HepG2 (cell line): ENCODE results near the gene TCF25. TPM values are rescaled to one million over a fixed set of nuclear protein-coding genes. Genes with fewer than 3 reads are reported as not detected.

Experiments used
- BCL6 ChIP-seq: IDR thresholded peaks from 2 replicates; pipeline ENCODE4 v1.6.1; 2016; ENCODE audit warnings: missing genetic modification reagents, missing compliant biosample characterization
- FOXO1 ChIP-seq: sonication (generic); formaldehyde crosslinking; IDR thresholded peaks from 2 replicates; pipeline ENCODE4 v1.4.0; 2020; ENCODE audit warnings: missing genetic modification reagents
- HOXD1 ChIP-seq: sonication (generic); formaldehyde crosslinking; IDR thresholded peaks from 2 replicates; pipeline ENCODE4 v1.5.0; 2020; ENCODE audit warnings: missing genetic modification reagents
- MYC ChIP-seq: sonication (generic); formaldehyde crosslinking; IDR thresholded peaks from 2 replicates; pipeline ENCODE4 v1.9.0; 2021; ENCODE audit warnings: missing genetic modification reagents, borderline replicate concordance
- PHB2 ChIP-seq: fragments of 450-650 bp; IDR thresholded peaks from 2 replicates; pipeline ENCODE4 v1.6.1; 2018; ENCODE audit not compliant: partially characterized antibody
- PLRG1 ChIP-seq: fragments of 450-650 bp; conservative IDR thresholded peaks from 2 replicates; pipeline ENCODE4 v1.6.1; 2016
- RCOR2 ChIP-seq: IDR thresholded peaks from 2 replicates; pipeline ENCODE4 v1.6.1; 2016; ENCODE audit warnings: missing biosample characterization, missing genetic modification reagents
- SOX13 ChIP-seq, 3 experiments: fragments of 450-650 bp in 1 of 3; sonication (generic) in 1 of 3; formaldehyde crosslinking in 1 of 3; IDR thresholded peaks in 2 of 3; conservative IDR thresholded peaks in 1 of 3; 2 replicates each; pipeline versions ENCODE4 v1.5.0 to v1.6.1; 2016 to 2020; ENCODE audit warnings: antibody characterized with exemption in 1 of 3, mild to moderate bottlenecking in 1 of 3, missing compliant biosample characterization in 1 of 3, missing genetic modification reagents in 1 of 3, moderate library complexity in 1 of 3
- THYN1 ChIP-seq: sonication (generic); formaldehyde crosslinking; IDR thresholded peaks from 2 replicates; pipeline ENCODE4 v1.8.1; 2023; ENCODE audit warnings: low read depth, mild to moderate bottlenecking, moderate library complexity, missing genetic modification reagents, borderline replicate concordance
- ZNF20 ChIP-seq: sonication (generic); formaldehyde crosslinking; IDR thresholded peaks from 2 replicates; pipeline ENCODE4 v1.4.0; 2020; ENCODE audit warnings: mild to moderate bottlenecking, moderate library complexity, missing genetic modification reagents
- ZNF253 ChIP-seq: sonication (generic); formaldehyde crosslinking; IDR thresholded peaks from 2 replicates; pipeline ENCODE4 v1.8.0; 2022; ENCODE audit warnings: mild to moderate bottlenecking, missing genetic modification reagents, borderline replicate concordance
- ZNF772 ChIP-seq: sonication (generic); formaldehyde crosslinking; IDR thresholded peaks from 2 replicates; pipeline ENCODE4 v1.5.0; 2020; ENCODE audit warnings: mild to moderate bottlenecking, missing genetic modification reagents
- ZNF792 ChIP-seq: IDR thresholded peaks from 2 replicates; pipeline ENCODE4 v1.6.1; 2016
- ZSCAN30 ChIP-seq: sonication (generic); formaldehyde crosslinking; IDR thresholded peaks from 2 replicates; pipeline ENCODE4 v1.5.0; 2020; ENCODE audit warnings: mild to moderate bottlenecking, missing genetic modification reagents
- polyA plus RNA-seq, 8 experiments: library from polyadenylated mRNA; depleted of rRNA in 3 of 8; stranded (reverse) in 7 of 8; unstranded in 1 of 8; fragments of >200 nt; fragmentation: Illumina TruSeq in 4 of 8; extraction: Trizol in 4 of 8; gene quantifications; 2 replicates each; pipeline versions ENCODE4 v1.2.1 to v1.2.3, GENCODE V29; 2011 to 2016; ENCODE audit warnings: low read depth in 4 of 8, missing spikeins in 1 of 8, mixed read lengths in 1 of 8; ENCODE audit not compliant: insufficient read depth in 1 of 8
- total RNA-seq, 5 experiments: library from RNA; depleted of rRNA; stranded (reverse); fragments of >200 nt; fragmentation: Illumina TruSeq; extraction: Trizol; gene quantifications; 2 replicates each; pipeline ENCODE4 v1.2.3, GENCODE V29; 2016; ENCODE audit warnings: low read depth in 1 of 5
- TF ChIP-seq, protein P1 (sequence below): sonication (generic); formaldehyde crosslinking; IDR thresholded peaks from 2 replicates; pipeline ENCODE4 v1.9.0; 2021; ENCODE audit warnings: mild to moderate bottlenecking, missing genetic modification reagents
- TF ChIP-seq, protein P2 (sequence below): sonication (generic); formaldehyde crosslinking; IDR thresholded peaks from 2 replicates; pipeline ENCODE4 v1.4.0; 2020; ENCODE audit warnings: missing genetic modification reagents
- TF ChIP-seq, protein P3 (sequence below): IDR thresholded peaks from 2 replicates; pipeline ENCODE4 v1.6.1; 2016
- TF ChIP-seq, protein P4 (sequence below): sonication (generic); formaldehyde crosslinking; IDR thresholded peaks from 2 replicates; pipeline ENCODE4 v1.9.0; 2021; ENCODE audit warnings: missing genetic modification reagents, borderline replicate concordance

TCF25 gene
- total and polyA plus RNA-seq, 2 of the 13 experiments (the other 11 are each of a cell fraction or from before 2014, with no cell fraction given), result 138 to 206 TPM

DNA sequence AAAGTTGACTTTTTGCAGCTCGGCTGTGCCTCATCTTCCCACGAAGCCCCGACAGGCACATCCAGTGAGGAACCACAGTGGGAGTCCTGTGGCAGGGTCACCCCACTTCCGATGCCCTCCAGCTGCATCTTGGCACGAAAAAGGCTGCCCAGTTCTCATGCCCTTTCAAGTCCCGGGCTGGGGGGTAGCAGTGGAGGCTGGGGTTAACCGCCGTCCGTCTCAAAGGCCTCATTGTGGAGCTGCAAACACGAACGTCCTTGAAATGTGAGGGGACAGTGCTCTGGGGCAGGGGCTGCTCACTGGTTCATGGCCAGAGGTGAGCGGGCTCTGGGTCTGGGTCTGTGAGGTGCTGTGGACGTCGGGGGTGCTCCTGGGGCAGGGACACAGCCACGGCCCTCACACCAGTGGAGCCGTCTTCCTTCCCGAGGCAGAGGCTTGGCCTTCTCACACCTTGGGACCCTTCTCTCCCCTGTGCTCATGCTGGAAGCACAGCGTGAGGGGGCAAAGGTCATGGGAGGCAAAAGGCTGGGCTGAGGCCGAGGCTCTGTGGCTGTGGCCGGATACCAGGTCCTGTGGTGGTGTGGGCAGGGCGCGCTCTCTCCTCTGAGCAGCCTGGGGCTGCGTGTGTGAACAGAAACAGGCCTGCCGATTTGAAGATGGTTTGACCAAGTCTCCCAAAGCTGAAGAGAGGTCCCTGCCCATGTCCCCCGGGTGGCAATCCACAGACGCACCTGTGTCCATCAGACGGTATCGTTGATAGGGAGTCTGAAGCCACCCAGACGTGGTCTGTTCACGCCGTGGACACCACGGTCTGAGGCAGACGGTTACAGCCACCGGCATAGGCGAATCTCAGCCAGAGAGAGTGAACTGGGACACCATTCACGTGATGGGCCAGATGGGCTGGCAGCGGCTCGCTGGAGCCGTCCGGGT lies 42.2 kb downstream of the TCF25 start (continued):
- TF ChIP-seq, protein P1, sequence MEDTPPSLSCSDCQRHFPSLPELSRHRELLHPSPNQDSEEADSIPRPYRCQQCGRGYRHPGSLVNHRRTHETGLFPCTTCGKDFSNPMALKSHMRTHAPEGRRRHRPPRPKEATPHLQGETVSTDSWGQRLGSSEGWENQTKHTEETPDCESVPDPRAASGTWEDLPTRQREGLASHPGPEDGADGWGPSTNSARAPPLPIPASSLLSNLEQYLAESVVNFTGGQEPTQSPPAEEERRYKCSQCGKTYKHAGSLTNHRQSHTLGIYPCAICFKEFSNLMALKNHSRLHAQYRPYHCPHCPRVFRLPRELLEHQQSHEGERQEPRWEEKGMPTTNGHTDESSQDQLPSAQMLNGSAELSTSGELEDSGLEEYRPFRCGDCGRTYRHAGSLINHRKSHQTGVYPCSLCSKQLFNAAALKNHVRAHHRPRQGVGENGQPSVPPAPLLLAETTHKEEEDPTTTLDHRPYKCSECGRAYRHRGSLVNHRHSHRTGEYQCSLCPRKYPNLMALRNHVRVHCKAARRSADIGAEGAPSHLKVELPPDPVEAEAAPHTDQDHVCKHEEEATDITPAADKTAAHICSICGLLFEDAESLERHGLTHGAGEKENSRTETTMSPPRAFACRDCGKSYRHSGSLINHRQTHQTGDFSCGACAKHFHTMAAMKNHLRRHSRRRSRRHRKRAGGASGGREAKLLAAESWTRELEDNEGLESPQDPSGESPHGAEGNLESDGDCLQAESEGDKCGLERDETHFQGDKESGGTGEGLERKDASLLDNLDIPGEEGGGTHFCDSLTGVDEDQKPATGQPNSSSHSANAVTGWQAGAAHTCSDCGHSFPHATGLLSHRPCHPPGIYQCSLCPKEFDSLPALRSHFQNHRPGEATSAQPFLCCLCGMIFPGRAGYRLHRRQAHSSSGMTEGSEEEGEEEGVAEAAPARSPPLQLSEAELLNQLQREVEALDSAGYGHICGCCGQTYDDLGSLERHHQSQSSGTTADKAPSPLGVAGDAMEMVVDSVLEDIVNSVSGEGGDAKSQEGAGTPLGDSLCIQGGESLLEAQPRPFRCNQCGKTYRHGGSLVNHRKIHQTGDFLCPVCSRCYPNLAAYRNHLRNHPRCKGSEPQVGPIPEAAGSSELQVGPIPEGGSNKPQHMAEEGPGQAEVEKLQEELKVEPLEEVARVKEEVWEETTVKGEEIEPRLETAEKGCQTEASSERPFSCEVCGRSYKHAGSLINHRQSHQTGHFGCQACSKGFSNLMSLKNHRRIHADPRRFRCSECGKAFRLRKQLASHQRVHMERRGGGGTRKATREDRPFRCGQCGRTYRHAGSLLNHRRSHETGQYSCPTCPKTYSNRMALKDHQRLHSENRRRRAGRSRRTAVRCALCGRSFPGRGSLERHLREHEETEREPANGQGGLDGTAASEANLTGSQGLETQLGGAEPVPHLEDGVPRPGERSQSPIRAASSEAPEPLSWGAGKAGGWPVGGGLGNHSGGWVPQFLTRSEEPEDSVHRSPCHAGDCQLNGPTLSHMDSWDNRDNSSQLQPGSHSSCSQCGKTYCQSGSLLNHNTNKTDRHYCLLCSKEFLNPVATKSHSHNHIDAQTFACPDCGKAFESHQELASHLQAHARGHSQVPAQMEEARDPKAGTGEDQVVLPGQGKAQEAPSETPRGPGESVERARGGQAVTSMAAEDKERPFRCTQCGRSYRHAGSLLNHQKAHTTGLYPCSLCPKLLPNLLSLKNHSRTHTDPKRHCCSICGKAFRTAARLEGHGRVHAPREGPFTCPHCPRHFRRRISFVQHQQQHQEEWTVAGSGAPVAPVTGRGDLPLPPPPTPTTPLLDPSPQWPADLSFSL (CRISPR knock-in tag), result no peak; the same call in 1 of the 2 replicates
- no peak for TF ChIP-seq SOX13 (IDR thresholded peaks at IDR 0.05)
- no peak for TF ChIP-seq SOX13 (CRISPR knock-in tag; conservative IDR thresholded peaks at IDR 0.05 in 1 of 2, IDR thresholded peaks at IDR 0.05 in 1 of 2)
- no peak for TF ChIP-seq ZSCAN30
- peak; percentile 11; the same call in 1 of the 2 replicates for TF ChIP-seq FOXO1
- TF ChIP-seq ZNF772 (CRISPR knock-in tag), result peak; percentile 81
- TF ChIP-seq, protein P2, sequence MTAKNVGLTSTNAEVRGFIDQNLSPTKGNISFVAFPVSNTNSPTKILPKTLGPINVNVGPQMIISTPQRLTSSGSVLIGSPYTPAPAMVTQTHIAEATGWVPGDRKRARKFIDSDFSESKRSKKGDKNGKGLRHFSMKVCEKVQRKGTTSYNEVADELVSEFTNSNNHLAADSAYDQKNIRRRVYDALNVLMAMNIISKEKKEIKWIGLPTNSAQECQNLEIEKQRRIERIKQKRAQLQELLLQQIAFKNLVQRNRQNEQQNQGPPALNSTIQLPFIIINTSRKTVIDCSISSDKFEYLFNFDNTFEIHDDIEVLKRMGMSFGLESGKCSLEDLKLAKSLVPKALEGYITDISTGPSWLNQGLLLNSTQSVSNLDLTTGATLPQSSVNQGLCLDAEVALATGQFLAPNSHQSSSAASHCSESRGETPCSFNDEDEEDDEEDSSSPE (CRISPR knock-in tag), result peak; percentile 63; the same call in 1 of the 2 replicates
- 0 out of 2 replicates have a peak, but pooled peaks have one; percentile 30 for TF ChIP-seq ZNF792 (CRISPR knock-in tag)
- TF ChIP-seq, protein P3, sequence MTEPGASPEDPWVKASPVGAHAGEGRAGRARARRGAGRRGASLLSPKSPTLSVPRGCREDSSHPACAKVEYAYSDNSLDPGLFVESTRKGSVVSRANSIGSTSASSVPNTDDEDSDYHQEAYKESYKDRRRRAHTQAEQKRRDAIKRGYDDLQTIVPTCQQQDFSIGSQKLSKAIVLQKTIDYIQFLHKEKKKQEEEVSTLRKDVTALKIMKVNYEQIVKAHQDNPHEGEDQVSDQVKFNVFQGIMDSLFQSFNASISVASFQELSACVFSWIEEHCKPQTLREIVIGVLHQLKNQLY (CRISPR knock-in tag), result peak; percentile 48; the same call in 1 of the 2 replicates
- peak; percentile 95; the same call in 1 of the 2 replicates for TF ChIP-seq ZNF253 (CRISPR knock-in tag)
- TF ChIP-seq BCL6 (CRISPR knock-in tag), result peak; percentile 65
- TF ChIP-seq, protein P4, sequence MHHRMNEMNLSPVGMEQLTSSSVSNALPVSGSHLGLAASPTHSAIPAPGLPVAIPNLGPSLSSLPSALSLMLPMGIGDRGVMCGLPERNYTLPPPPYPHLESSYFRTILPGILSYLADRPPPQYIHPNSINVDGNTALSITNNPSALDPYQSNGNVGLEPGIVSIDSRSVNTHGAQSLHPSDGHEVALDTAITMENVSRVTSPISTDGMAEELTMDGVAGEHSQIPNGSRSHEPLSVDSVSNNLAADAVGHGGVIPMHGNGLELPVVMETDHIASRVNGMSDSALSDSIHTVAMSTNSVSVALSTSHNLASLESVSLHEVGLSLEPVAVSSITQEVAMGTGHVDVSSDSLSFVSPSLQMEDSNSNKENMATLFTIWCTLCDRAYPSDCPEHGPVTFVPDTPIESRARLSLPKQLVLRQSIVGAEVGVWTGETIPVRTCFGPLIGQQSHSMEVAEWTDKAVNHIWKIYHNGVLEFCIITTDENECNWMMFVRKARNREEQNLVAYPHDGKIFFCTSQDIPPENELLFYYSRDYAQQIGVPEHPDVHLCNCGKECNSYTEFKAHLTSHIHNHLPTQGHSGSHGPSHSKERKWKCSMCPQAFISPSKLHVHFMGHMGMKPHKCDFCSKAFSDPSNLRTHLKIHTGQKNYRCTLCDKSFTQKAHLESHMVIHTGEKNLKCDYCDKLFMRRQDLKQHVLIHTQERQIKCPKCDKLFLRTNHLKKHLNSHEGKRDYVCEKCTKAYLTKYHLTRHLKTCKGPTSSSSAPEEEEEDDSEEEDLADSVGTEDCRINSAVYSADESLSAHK (CRISPR knock-in tag), result no peak
- no peak; the same call in 1 of the 2 replicates for TF ChIP-seq THYN1
- peak; percentile 90; the same call in 1 of the 2 replicates for TF ChIP-seq ZNF20 (CRISPR knock-in tag)
- 0 out of 2 replicates have a peak, but pooled peaks have one; percentile 21 for TF ChIP-seq RCOR2
- peak; percentile 94 for TF ChIP-seq HOXD1 (CRISPR knock-in tag)
- TF ChIP-seq MYC (CRISPR knock-in tag), result peak; percentile 86
- TF ChIP-seq PHB2, result no peak
- TF ChIP-seq PLRG1, result no peak
